ENCODE measurements around the gene CHI3L2.
A peak's percentile ranks its signal among the peaks of the same experiment; 100 is the strongest.

CHI3L2 gene

DNA sequence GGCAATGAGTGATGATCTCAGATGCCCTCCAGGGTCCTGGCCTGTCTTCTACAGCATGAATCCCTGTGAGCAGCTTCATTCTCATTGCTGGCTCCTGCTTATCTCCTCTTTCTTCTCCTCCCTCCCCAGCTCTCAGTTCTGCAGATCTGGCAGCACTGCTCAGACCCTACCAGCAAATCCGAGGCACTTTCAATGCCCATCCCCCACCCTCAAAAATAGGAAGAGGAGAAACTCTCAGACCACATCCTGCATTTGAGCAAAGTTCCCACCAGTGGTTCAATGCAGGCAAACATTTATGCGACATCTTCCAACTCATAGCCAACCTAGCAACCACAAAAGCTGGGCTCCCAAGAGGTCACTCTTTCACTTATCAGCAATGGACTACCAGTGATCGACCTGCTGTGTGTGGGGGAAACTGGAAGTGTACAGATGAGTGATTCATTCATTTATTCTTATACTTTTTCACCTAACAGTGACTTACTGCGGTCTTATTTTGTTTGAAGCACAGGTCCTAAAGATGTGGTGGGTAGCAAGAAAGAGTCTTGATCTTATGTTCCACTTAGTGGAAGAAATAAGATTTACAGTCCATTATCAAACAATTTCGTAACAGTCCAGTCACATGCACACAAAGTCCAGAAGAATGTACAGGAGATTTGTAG is 5.8 kb upstream of the CHI3L2 start:
- DNase-seq = peak; percentile 76 to 77

GRCh38 chr1:111222308-111223125 is 5.0 kb upstream of the CHI3L2 start:
- DNase-seq = peak; percentile 38 to 64

DNA sequence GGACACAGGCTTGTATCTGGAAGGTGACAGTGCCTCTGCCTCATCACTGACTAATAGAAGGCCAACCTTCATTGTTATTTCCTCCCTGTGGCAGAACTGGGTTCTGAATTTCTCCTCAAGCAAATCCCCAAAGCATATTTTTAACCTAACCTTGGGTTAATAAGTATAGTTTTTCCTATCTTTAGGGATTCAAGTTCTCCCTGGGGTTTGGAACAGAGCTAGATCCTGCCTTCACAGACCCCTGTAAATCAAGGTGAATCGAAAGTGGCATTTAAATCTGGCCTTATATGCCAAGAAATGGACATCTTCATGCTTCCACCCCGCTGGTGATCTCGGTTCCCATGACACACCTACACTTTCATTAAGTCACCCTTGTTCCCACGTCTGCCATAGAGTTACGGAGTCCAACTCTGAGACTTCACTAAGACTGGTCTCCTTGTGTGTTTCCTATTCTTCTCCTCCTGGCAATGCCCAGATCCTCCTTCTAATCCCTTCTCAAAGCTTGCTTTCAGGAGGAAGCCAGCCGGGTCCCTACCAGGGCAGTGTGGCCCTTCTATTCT is 4.3 kb upstream of the CHI3L2 start:
- DNase-seq = no peak

DNA sequence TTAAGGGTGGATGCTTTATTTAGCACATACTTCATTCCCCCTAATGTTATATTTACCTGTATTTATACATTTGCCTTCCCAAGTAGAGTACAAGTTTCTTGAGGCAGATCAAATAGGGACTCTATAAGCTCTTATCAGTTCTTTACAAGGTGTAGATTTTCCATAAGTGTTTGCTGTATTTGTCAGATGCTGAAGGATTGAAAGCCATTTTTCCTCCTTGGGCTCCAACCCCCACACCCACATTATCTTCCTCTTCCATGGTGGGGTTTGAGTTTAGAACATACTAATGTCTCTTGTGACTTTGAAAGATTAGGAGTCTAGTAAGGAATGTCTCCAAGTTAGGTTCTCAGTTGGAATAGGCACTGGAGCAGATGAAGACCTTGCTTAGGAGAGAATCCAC is 2.4 kb upstream of the CHI3L2 start:
- DNase-seq = no peak

DNA sequence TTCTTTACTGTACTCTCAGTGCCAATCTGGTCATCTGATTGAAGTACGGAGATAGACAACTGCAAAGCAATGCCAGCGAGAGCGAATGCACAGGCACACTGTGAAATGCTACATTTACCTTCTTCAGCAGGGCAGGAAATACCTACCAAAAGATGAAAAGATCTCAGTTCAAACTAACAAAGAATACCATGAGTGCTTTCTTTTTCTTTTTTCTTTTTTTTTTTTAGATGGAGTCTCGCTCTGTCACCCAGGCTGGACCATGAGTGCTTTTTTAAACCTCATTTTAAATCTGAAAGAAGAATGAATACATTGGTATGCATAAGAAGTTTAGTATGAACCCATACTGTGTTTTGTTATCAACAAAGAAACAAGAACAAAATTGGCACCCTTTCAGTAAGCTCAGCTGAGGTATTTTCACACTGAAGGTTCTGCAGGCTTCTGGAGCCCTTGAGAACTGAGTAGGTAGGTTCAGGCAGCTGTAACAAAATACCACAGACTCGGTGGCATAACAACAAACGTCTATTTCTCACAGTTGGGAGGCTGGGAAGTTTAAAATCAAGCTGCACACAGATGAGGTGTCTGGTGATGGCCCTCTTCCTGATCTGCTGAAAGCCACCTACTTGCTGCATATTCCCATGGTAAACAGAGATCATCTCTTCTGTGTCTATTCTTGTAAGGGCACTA is 1.7 kb upstream of the CHI3L2 start:
- DNase-seq = no peak

- no peak for DNase-seq
Measured at GRCh38 chr1:111227851-111228747, 586 bp downstream of the CHI3L2 start.

- no peak for DNase-seq
Measured at GRCh38 chr1:111228748-111229126, 1.2 kb downstream of the CHI3L2 start.

- no peak for DNase-seq
Measured at GRCh38 chr1:111232134-111232533, 4.6 kb downstream of the CHI3L2 start.

- DNase-seq = no peak
Measured at GRCh38 chr1:111234258-111234657, 6.7 kb downstream of the CHI3L2 start.

DNA sequence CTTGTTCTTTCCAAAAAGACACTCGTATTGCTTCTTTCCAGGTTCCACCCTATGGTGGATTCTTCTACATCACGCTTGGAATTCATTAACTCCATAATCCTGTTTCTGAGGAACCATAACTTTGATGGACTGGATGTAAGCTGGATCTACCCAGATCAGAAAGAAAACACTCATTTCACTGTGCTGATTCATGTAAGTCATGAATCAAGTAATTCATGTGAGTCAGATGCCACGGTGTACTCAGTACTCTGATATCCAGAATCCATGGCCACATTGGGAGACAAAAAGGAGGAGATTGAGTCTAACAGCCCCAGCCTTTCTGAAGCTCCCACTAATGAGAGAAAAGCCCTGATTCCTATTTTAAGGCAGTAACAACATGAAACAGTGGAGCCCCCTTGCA is 7.4 kb downstream of the CHI3L2 start:
- DNase-seq = no peak

- DNase-seq = no peak
Measured at GRCh38 chr1:111236379-111236778, 8.9 kb downstream of the CHI3L2 start.

DNA sequence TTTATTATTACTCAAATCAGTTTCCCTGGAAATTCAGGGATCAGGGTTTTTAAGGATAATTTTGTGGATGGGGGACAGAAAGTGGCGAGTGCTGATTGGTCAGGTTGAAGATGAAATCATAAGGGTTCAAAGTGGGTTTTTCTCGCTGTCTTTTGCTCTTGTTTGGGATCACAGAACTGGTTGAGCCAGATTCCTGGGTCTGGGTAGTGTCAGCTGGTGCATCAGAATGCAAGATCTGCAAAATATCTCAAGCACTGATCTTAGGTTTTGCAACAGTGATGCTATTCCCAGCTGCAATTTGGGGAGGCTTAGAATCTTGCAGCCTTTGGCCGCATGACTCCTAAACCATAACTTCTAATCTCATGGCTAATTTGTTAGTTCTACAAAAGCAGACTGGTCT is 9.3 kb downstream of the CHI3L2 start:
- DNase-seq = no peak

DNA sequence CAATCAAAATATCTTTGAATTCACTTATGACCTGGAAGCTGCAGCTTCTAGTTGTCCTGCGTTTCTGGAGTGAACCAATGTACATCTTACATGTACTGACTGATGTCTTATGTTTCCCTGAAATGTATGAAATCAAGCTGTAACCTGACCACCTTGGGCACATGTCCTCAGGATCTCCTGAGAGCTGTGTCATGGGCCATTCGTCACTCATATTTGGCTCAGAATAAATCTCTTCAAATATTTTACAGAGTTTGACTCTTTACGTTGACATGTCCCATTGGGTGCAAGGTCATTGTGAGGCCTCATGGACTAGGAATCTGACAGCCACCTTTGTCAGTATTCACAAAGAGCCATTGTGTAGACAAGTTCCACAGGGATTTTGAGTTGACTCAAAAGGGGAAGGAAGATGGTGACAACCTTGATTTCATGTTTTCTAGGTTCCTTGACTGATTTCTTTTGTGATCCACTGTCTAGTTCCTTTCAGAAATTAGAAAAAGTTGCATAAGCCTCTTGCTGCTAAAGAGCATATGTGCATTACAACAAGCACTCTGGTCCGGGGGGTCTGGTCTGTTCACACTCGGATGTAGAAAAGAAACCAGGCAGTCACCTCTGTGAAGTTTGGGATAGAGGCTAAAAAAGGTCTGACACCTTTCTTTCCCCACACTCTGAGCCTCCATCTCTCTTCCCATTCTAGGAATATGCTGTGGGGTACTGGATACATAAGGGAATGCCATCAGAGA is 10.7 kb downstream of the CHI3L2 start:
- no peak for DNase-seq

DNA sequence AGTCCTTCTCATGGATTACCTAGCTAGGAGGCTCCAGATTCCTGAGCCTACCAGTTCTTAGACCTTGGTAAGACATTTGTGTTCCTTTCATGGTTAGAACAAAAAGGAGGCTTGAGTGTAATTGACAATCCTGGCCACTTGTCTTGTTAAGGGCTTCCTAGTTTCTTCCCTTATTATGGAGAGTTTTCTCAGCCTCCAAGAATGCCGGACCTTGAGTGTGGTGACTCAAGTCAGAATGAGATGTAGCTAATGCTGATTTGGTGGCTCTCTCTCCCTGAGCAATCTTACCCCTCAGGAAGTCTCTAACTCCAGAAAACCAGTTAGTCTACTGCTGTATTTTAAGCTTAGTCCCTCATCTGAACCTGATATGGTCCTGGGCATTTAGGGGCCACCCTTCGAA is 14.3 kb downstream of the CHI3L2 start:
- no peak for DNase-seq

DNA sequence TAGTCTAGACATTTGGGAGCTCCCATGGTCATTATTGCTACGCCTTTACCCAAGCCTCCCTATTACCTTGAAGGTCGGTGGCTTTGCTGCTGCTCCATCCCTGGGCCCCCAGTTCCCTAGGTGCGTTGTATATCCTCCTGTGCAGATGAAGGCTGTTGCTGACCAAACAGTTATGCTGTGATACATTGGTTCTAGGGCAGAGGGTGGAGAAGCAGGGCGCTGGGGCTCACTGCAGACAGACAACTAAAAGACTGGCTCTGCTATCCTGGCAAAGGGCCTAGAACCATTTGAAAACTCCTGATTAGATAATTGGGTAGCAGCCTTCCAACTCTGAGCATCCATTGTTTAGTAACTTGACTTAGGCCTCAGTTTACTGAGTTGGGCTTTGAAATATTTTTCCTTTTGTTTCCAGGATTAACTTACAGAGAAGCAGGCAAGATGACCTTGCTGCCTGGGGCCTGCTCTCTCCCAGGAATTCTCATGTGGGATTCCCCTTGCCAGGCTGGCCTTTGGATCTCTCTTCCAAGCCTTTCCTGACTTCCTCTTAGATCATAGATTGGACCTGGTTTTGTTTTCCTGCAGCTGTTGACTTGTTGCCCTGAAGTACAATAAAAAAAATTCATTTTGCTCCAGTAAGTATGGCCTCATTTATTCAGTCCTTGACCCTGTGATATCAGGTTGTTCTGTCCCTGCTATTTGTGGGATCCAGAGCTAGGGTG is 15.5 kb downstream of the CHI3L2 start:
- DNase-seq = no peak

- no peak for DNase-seq
Measured at GRCh38 chr1:111247125-111247838, 19.8 kb downstream of the CHI3L2 start.

- DNase-seq = no peak
Measured at GRCh38 chr1:111249960-111250359, 22.4 kb downstream of the CHI3L2 start.

GRCh38 chr1:111251570-111251969 is 24.1 kb downstream of the CHI3L2 start:
- DNase-seq = no peak

- no peak for DNase-seq
Measured at GRCh38 chr1:111252786-111253185, 25.3 kb downstream of the CHI3L2 start.

- no peak for DNase-seq
Measured at GRCh38 chr1:111253876-111254275, 26.4 kb downstream of the CHI3L2 start.
